Measurements from ENCODE around the gene PRSS21. TPM values are rescaled to one million over a fixed set of nuclear protein-coding genes. Genes with fewer than 3 reads are reported as not detected.

The PRSS21 gene, protein sequence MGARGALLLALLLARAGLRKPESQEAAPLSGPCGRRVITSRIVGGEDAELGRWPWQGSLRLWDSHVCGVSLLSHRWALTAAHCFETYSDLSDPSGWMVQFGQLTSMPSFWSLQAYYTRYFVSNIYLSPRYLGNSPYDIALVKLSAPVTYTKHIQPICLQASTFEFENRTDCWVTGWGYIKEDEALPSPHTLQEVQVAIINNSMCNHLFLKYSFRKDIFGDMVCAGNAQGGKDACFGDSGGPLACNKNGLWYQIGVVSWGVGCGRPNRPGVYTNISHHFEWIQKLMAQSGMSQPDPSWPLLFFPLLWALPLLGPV
- total RNA-seq, result under 1 TPM in 1 of 10 donors, not detected in 9; 0.20 TPM
- not detected for polyA plus RNA-seq
- long read RNA-seq, donor 1, result 0 reads
- long read RNA-seq, donor 2, result 0 reads
- long read RNA-seq, donor 3, result 0 reads

GRCh38 chr16:2816751-2817339, at the start of gene PRSS21:
Gene PRSS21, plus strand, starts transcription at chr16:2817237. Its CDS starts 32 bp downstream, at chr16:2817269.
- Histone ChIP-seq H3K27me3 (peaks cover 0 to 75% (median 45%) of the 10 kb centered on the region in 7 donors), H3K36me3 (no peaks in the 10 kb centered on the region), H3K9me3 (no peaks in the 10 kb centered on the region), H3K4me3 (no peak within 1 kb of the TSS), H3K27ac (no peak within 1 kb of the TSS), H3K4me1 (peaks cover 0 to 3% (median 0%) of the 10 kb centered on the region in 9 donors)
- DNase-seq (no peak), ATAC-seq (no peak)
- intact Hi-C loops (cut with DNase I), result no loop called here
- TF ChIP-seq, protein P1, sequence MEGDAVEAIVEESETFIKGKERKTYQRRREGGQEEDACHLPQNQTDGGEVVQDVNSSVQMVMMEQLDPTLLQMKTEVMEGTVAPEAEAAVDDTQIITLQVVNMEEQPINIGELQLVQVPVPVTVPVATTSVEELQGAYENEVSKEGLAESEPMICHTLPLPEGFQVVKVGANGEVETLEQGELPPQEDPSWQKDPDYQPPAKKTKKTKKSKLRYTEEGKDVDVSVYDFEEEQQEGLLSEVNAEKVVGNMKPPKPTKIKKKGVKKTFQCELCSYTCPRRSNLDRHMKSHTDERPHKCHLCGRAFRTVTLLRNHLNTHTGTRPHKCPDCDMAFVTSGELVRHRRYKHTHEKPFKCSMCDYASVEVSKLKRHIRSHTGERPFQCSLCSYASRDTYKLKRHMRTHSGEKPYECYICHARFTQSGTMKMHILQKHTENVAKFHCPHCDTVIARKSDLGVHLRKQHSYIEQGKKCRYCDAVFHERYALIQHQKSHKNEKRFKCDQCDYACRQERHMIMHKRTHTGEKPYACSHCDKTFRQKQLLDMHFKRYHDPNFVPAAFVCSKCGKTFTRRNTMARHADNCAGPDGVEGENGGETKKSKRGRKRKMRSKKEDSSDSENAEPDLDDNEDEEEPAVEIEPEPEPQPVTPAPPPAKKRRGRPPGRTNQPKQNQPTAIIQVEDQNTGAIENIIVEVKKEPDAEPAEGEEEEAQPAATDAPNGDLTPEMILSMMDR (IDR thresholded peaks at IDR 0.05), result no peak
- WGBS, 2 donors, result 63 to 64% methylated on average over 28 of the region's 28 CpGs

DNA sequence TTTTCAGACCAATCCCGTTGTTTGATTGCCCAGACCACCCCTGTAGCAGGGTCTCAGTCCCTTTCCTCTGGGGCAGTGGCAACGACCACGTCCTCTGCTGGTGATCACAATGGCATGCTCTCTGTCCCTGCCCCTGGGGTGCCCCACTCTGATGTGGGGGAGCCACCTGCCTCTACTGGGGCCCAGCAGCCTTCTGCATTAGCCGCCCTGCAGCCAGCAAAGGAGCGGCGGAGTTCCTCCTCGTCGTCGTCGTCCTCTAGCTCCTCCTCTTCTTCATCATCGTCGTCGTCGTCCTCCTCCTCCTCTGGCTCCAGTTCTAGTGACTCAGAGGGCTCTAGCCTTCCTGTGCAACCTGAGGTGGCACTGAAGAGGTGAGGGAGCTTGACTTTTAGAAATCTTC, 49.1 kb upstream of the PRSS21 start:
- intact Hi-C loops (cut with DNase I), result no loop called here
- 68 to 77% methylated on average over 14 of the region's 14 CpGs for WGBS, 2 donors

GRCh38 chr16:2768403-2769089, 48.5 kb upstream of the PRSS21 start:
- H3K9me3 ChIP-seq, result no peaks in the 10 kb centered on the region
- DNase-seq (no peak), ATAC-seq (peak in 1 of 8 donors; percentile 23)
- H3K27me3 ChIP-seq, result no peaks in the 10 kb centered on the region
- peaks cover 0 to 41% (median 10%) of the 10 kb centered on the region in 9 donors for H3K4me1 ChIP-seq
- peak overlapping the region in 1 of 10 donors; percentile 21 for H3K27ac ChIP-seq
- H3K4me3 ChIP-seq, result no peak overlapping the region
- 73% methylated on average over 17 of the region's 17 CpGs for WGBS, 2 donors
- H3K36me3 ChIP-seq, result peaks cover 10 to 100% (median 93%) of the 10 kb centered on the region in 9 donors
- TF ChIP-seq, protein P1 (IDR thresholded peaks at IDR 0.05), result no peak
- intact Hi-C loops (cut with DNase I), result no loop called here

More for the DNA sequence above, 49.1 kb upstream of the PRSS21 start:
- no peak for ATAC-seq
- Histone ChIP-seq H3K9me3 (no peaks in the 10 kb centered on the region), H3K27ac (no peak overlapping the region), H3K4me1 (peaks cover 0 to 41% (median 10%) of the 10 kb centered on the region in 9 donors), H3K27me3 (no peaks in the 10 kb centered on the region), H3K4me3 (no peak overlapping the region), H3K36me3 (peaks cover 10 to 100% (median 93%) of the 10 kb centered on the region in 9 donors)
- no peak for DNase-seq
- TF ChIP-seq, protein P1 (IDR thresholded peaks at IDR 0.05), result no peak

- TF ChIP-seq, protein P1 (IDR thresholded peaks at IDR 0.05), result no peak
- H3K27ac ChIP-seq, result no peak overlapping the region
- H3K4me3 ChIP-seq, result no peak overlapping the region
- H3K36me3 ChIP-seq, result peaks cover 10 to 100% (median 87%) of the 10 kb centered on the region in 9 donors
- intact Hi-C loops (cut with DNase I), result no loop called here
- H3K9me3 ChIP-seq, result no peaks in the 10 kb centered on the region
- H3K27me3 ChIP-seq, result no peaks in the 10 kb centered on the region
- peaks cover 0 to 41% (median 10%) of the 10 kb centered on the region in 9 donors for H3K4me1 ChIP-seq
- DNase-seq, result no peak
- ATAC-seq, result peak in 1 of 8 donors; percentile 3
- 84 to 87% methylated on average over 11 of the region's 11 CpGs for WGBS, 2 donors
Observed at GRCh38 chr16:2769100-2769529, 47.9 kb upstream of the PRSS21 start.
